GM21529 (cell line): ENCODE data around the gene SLN.

Source experiments
- ATAC-seq: cut with Tn5 transposase; IDR thresholded peaks from one replicate; pipeline ENCODE4 v1.9.1; 2021; ENCODE audit not compliant: unreplicated experiment

The SLN gene

GRCh38 chr11:107719557-107720302, 7.9 kb upstream of the SLN start:
- ATAC-seq = no peak

DNA sequence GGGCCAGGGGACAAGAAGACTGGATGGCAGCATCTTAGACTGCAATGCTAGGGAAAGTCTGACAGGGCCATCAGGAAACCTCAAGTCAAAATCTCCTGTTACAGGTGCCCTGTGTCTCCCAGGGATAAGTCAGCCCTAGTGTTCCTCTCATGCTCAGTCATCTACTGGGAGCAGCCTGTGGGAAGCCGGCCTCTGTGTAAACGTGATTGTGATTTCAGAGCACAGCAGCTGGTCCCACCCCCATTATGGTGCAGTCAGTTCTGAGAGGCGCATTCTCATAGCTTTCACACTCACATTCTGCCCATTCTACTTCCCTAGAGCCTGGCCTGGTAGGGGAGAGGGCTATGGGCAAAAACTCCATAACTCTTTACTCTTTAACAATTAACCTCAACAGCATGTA, 7.2 kb upstream of the SLN start:
- no peak for ATAC-seq

DNA sequence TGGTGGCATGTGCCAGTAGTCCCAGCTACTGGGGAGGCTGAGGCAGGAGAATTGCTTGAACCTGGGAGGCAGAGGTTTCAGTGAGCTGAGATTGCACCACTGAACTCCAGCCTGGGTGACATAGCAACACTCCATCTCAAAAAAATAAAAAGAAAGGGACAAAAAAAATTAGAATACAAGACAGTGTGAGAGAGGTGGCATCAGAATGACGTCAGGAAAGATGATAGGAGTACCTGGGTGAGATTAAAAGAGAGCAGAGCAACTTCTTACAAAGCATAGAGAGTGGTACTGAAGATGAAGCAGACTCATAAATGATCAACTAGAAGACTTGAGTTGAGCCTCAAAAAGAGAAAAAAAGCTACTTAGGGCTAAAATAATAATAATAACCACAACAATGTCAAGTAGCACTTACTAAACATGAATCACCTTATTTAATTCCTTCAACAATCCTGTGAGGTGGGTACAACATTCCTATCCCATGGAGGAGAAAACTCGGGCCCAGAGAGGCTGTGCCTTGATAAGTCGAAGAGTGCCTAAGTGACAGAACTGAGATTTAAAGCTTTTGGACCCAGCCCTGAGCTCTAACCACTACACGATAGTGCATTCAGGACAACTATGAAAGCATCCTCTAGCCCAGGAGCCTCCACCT, 5.2 kb upstream of the SLN start:
- ATAC-seq = no peak

DNA sequence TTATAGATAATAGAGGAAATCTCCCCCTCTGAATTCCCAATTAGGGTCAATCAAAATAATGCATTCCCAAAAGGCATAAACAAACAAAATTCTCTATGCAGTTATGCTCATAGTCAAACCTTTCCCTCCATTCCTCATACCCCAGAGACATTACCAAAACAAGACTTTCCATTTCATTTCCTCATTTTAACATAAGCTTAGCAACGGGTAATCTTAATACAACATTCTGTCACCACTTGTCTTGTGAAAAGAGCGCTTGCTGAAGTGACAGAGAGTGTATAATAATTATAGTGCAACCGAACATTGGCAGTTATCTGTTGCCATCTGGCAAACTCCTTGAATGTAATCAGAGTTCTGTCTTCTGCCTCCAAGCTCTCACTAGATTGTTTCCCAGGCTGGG, 1.2 kb upstream of the SLN start:
- ATAC-seq = no peak

GRCh38 chr11:107710301-107710700, 1.6 kb downstream of the SLN start:
- ATAC-seq = no peak

GRCh38 chr11:107708792-107709191, 3.1 kb downstream of the SLN start:
- ATAC-seq = no peak

GRCh38 chr11:107707807-107708206, 4.0 kb downstream of the SLN start:
- no peak for ATAC-seq

DNA sequence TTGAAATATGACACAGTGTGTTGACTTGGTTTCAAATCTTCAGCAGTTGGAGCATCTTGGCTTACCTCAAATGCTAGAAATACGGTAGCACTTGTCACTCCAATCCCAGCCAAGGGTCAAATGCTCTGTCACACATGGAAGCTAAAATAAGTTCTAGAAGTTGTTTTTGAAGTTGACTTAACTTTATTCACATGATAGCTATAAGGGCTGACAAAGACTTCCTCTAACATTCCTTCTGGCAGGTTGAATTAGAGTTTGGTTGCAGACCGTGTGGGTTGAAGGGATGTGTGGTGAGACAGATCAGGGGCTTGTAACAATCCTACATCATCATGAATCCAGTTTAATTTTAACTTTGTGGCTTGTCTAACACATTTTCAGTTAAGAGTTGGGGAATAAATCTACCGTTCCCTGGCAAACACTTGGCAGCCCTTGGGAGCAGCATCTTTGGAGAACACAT, 4.6 kb downstream of the SLN start:
- no peak for ATAC-seq

DNA sequence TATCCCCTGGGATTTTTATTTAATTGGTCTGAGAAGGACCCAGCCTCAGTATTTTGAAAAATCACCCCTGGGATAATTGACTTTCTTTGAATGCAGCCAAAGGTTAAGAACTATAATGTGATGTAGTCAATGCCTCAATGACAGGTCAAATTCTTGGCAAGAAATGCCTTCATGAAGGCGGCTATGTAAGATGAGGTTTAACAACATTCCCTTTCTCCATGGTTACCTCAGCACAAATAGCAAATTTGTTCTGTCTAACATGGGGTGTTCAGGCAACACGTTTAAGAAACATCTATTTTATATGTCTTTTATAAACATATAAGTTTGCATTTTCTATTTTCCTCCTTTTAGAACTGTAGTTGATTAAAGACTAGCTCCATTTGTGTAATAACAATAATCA, 5.3 kb downstream of the SLN start:
- no peak for ATAC-seq

- no peak for ATAC-seq
Observed at GRCh38 chr11:107705027-107705426, 6.8 kb downstream of the SLN start.

DNA sequence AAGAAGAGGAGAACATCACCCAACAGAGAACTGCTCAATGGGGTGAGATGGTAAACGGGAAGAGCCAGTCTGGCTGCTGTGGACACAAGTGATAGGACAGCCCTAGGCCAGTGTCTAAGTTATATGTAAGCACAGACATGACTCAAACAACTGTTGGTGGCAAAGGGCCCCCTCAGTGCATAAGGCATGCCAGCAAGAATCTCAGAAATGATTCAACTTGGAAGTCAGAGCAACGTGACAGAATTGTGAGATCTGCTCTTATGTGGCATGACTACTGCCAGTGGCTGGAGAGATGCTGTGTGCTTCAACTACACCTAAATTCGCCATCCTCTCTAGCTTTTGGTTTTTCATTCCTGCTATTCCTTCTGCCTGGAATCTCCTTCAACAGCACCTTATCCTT, 7.4 kb downstream of the SLN start:
- ATAC-seq = no peak

GRCh38 chr11:107702723-107703122, 9.1 kb downstream of the SLN start:
- ATAC-seq = no peak

DNA sequence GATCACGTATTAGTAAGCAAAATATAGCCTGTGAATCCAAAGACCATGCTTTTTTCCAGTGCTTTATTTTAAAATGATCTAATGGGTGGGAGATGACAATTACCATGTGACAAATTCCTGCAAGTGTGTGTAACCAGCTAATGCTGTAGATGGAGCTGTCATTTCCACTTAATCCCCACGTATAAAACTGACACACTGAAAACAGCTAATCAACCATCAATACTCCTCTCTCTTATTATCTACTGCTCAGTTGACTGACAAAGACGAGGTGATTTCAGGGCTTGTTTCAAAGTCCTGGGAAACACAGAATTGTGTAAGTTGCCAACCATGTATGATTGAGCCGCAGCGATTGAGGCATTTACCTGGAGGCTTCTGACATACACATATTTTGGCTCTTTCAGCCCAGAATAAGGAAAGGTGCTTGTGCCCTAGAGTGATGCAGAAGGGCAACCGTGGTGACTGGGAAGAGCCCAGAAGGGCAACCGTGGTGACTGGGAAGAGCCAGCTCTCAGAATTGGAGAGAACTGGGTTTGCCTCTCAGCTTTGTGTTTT, 9.7 kb downstream of the SLN start:
- ATAC-seq = no peak

GRCh38 chr11:107699371-107700285, 12.2 kb downstream of the SLN start:
- ATAC-seq = no peak

DNA sequence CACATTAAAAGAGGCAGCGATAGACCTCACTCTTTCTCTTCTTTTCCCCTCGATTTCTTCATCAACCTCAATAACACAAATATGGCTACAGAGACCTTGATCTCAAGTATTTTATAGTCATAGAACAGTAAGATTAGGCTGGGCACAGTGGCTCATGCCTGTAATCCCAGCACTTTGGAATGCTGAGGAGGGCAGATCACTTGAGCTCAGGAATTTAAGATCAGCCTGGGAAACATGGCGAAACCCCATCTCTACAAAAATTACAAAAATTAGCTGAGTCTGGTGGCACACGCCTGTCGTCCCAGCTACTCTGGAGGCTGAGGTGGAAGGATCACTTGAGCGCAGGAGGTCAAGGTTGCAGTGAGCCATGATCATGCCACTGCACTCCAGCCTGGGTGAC, 14.6 kb downstream of the SLN start:
- ATAC-seq = no peak

DNA sequence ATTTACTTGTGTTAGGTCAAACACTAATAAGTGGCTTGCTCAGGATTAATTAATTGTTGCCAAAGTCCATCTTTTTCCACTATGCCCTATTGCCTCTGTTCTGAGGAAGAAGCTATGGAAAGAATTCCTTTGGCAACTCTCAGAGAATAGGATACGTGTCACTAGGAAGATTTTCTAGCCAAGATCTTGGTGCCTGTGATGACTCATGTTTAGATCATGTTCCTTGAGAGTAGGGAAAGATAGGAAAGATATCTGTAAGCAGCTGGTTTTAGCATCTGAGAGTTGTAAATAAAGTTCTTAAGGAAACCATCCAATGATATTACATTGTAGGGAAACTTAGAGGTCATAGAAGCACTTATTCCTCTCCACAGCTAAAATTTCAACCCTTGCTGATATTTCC, 15.7 kb downstream of the SLN start:
- ATAC-seq = no peak

DNA sequence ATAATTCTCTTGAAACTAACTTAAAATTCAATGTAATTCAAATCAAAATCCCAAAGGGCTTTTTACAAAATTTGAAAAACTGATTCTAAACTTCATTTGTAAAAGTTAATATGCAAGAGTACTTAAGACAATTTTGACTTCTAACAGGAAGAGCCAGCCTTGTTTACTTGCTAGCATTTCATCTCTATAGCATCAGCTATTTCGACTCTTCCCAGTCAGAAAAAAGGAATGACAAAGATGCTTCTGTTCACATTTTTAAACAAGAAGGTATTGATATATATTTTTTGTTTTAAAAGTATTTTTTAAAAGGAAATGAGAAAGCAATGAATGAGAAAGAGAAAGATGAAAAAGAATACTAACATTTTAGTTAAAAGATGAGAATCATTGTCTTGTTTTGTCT, 16.4 kb downstream of the SLN start:
- ATAC-seq = no peak

DNA sequence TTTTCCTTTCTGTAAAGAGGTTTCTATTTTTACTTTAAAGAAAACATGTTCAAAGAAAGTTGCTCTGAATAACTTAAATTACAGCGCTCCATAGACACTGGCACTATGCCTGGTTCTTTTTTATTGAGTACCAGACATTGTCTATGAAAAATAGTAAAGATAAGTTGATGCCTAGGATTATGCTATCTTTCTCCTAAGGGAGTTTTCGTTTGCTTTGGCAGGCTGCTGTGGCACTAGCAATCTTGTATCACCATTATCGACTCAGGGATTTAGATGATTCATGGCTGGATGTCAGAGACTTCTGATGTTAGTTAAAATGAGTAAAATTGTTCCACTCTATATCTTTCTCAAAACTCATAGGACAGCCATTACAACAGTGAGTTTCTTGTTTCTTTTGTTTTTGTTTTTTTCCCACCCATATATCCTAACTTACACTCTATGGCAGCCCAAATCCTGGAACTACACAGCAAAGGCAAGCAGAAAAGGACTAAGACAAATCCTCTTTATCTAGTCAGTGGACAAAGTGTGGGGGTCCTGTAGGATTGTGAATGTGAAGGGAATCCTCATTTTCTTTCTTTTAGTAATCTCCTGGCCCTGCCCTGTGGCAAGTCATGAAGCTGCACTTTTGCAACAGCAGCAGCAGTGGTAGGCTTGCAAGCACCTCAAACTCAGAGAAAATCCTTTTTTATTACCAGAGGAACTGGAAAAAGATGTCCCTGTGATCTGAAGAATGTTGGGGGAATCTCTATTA, 20.7 kb downstream of the SLN start:
- ATAC-seq = no peak

- ATAC-seq = peak; percentile 76
Observed at GRCh38 chr11:107689317-107690202, 22.3 kb downstream of the SLN start.
